Stimulated activated CD4-positive, alpha-beta T cell treated with anti-CD3 and anti-CD28 coated beads, TNF-alpha, amount 100 ng/mL, for 24 hours (primary cell): ENCODE measurements around the gene RXRG.

Experiments
- DNase-seq, 3 experiments: peaks; one replicate each; pipeline ENCODE4 v3.0.0-alpha.2; 2020; ENCODE audit warnings: low read depth in 3 of 3

Gene RXRG

GRCh38 chr1:165369255-165369848, 75.6 kb downstream of the RXRG start:
- DNase-seq, result peak in 2 of 3 experiments; percentile 24 to 54

- DNase-seq, result peak; percentile 42 to 73 (median 64)
Measured at GRCh38 chr1:165367375-165367993, 77.4 kb downstream of the RXRG start.

DNA sequence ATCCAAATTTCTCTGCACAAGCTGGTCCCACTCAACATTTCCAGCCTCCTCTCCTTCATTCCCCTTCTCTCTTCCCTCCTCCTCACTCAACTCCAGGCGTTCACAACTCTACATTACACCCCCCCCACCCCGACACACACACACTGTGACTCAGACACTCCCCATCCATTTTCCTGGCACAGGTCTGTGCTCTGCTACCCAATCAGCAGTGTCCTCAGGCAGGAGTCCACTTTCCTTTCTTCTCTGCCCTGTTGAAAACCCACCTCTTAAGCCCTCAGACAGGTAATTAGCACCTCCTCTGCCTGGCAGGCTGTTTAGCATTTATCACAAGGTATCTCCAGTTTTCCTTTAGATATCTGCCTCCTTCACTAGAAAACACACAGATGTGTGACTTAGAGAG, 79.6 kb downstream of the RXRG start:
- DNase-seq, result no peak

DNA sequence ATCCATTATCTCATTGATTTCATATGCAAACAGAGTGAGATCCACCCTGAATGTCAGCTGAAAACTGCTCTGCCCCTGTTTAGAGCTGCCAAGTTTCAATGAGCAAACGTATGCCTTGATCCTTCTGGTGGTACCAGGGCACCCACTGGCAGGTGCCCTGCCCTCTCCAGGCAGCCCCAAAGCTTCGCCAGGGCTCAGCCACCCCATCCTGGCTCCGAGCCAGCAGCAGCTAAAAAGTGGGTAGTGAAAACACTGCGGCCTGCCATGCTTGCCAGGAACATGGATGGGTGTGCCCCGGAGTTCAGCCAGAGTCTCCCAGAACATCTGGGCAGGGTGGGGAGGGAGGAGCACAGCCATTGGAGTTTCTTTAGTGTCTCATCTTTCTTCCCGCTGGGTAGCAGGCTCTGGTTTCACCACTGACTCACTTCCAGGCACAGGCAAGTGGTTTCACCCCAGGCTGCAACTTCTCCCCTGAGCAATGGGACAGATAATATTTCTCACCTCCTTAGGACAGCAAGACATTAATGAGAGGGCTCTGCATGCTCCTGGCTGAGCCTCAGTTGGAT, 80.3 kb downstream of the RXRG start:
- DNase-seq, result no peak

DNA sequence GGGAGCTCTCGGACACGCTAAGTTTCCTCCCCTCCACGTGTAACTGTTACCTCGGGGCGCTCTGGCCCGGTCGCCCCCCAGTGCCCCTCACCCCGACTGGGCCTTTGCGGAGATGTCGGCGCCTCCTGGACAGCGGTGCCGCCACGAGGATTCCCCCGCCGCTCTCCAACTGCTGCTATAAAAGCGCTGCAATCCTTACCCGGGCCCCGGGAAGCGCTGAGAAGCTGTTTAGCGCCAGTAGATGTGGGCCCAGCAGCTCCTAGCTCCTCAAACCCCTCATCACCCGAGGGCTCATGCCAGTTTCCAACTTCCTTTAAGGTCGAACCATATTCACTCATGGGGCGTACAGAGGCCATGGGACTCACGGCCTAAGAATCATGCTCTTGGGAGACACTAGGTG, 88.0 kb downstream of the RXRG start:
- DNase-seq, result no peak

- no peak for DNase-seq
Measured at GRCh38 chr1:165355977-165356811, 88.7 kb downstream of the RXRG start, which contains the start of gene LMX1A. LMX1A (minus strand) TSS chr1:165356715; CDS start chr1:165355559, 1,156 bp downstream.

DNA sequence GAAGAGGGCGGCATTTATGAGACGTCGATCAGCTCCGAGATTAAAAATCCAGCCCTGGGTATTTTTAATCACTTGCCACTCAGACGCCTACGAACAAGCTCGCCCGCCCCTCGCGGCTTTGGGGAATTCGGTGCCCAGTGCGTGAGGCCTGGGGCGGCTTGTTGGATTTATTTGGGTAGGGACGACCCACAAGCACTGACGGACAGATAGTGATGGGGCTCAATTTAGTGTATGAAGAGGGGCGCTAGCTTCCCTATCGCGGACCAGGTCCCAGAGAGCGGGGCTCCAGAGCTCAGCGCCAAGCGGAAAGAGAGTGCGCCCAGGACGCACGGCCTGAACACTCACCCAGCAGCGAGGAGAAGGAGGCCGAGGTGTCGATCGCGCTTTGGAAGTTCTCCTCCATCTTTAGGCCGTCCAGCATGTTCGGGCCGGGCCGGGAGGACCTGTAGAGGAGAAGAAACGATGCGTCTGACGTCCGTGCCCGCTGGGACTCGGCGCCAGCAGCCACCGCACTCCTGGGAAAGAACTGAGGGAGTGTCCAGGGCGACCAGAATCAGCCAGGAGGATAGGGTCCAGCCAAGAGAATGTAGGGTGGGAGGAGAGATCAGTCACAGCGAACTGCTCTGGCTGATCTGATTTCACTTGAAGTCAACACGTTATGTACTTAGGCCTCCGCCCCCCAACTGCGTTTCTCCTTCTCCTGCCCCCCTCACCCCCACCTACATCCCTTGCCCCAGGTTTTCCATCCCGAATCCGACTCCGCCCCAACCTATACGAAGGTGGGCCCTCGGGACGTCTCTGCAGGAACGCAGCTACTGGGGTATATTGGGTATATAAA, 89.6 kb downstream of the RXRG start:
- no peak for DNase-seq

GRCh38 chr1:165354739-165355138, 90.2 kb downstream of the RXRG start:
- no peak for DNase-seq

DNA sequence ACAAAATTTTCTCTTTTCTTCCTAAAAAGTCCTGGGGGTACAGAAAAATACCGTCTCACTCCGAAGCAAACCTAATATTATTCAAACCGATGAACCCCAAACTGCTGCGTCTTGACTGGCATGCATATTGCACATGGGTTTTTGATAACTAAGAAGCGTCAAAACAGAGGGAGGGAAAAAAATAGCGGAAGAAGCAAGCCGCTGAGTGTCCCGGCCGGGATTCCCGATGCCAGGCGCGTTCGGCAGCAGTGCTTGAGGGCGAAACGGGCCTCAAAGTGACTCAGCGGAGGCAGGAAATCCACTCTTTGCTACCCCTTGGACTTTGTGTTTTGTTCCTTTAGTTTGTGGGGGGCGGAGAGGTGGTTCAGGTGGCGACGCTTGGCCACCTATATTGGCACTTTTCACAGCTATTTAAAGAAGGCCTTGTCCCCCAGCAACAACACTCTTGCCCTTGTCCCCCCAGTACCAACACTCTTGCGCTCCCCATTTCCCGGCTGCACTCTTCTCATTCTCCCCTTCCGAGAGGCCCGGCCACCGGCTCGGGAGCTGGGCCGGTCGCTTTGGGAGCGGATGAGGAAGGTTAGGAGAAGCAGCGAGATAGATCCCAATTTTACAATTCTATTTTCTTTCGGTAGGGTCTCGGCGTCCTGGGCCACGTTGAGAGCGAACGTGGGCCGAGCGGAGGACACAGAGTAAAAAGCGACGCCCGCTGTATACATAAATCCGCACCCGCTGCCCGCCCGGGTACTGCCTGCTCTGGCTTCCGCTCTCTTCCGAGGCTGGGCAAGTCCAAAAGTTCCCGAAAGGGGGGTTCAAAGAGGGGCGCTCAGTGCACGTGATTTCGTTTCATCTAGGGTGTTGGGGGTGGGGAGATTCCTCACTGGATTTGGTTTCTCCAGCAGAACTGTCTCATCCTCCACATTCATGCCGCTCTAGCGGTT, 90.9 kb downstream of the RXRG start:
- no peak for DNase-seq

DNA sequence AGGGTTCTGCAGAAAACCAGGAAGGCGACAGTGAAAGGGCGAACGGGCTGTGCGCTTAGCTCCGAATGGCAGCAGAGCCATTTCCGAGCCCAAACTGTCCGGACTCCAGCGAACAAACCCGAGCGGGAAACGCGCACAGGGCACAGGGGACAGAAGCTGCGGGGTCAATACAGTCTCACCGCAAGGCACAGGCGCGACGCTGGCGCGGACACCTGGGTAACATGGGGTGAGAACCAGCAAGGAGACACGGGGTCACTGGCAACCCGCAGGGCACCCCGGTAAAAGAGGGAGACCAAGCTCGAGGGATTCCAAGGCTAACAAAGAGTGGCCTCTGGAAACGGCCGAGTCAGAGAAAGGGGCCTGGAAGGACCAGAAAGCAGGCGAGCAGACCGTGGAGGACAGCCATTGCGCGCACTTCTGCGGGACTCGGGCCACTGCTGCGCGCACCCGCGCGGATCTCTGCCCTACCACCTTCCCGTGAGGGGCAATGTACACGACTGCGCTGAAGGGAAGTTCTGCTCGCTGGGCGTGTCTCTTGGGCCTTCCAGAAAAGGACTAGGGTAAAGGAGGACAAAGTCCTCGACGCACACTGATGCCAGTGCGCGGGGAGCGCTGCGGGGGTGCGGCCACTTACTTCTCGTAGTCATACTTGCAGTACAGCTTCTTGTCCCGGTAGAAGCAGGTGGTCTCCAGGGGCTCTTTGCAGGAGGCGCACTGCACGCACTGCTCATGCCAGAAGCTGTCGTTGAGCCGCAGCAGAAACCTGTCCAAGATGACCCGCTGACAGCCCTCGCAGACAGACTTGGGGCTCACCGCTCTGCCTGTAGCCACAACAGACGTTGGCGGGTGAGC, 92.3 kb downstream of the RXRG start:
- no peak for DNase-seq

DNA sequence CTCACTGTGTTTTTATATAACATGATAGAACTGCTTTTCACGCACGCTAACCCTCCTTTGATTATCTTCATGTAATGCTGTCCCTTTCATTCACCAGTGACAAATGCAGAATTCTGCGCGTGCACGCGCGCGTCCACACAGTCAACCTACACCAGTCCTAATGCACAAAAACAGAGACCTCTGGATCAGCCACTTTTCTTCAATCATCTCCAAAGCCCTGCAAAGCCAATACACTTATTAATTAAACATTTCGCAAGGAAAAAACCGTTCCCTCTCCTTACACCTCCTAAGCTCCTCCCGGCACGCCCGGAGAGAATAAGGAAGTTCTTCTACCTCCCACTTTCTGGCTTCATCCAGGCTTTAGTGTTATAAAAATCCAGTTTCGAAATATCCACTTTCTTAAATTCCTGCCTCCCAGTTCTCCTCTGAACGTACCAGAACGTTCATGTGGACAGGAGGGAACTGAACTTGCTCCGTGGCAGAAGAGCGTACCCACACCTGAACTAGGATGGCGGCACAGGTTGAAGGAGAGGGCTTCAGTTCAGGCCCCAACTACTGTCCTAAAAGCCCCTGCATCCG, 93.0 kb downstream of the RXRG start:
- no peak for DNase-seq
